Retinal pigment epithelial cell (primary cell): ENCODE data around the gene FAM98A.

ENCODE experiments used
- DNase-seq: peaks from one replicate; pipeline ENCODE4 v3.0.0-alpha.2; 2010; ENCODE audit warnings: low read depth
- H3K4me3 ChIP-seq: 2 replicates; pipeline ENCODE4 v1.5.1; 2011; ENCODE audit warnings: mild to moderate bottlenecking, low read length, control low read depth, moderate library complexity
- TF ChIP-seq, protein P1 (sequence below): conservative IDR thresholded peaks from 2 replicates; pipeline ENCODE4 v1.5.1; 2011; ENCODE audit warnings: low read depth, low read length, control low read depth, inconsistent platforms

The FAM98A gene

GRCh38 chr2:33628031-33628827 is 29.1 kb upstream of the FAM98A start:
- no peak overlapping the region for H3K4me3 ChIP-seq
- TF ChIP-seq, protein P1, sequence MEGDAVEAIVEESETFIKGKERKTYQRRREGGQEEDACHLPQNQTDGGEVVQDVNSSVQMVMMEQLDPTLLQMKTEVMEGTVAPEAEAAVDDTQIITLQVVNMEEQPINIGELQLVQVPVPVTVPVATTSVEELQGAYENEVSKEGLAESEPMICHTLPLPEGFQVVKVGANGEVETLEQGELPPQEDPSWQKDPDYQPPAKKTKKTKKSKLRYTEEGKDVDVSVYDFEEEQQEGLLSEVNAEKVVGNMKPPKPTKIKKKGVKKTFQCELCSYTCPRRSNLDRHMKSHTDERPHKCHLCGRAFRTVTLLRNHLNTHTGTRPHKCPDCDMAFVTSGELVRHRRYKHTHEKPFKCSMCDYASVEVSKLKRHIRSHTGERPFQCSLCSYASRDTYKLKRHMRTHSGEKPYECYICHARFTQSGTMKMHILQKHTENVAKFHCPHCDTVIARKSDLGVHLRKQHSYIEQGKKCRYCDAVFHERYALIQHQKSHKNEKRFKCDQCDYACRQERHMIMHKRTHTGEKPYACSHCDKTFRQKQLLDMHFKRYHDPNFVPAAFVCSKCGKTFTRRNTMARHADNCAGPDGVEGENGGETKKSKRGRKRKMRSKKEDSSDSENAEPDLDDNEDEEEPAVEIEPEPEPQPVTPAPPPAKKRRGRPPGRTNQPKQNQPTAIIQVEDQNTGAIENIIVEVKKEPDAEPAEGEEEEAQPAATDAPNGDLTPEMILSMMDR: no peak
- no peak for DNase-seq

GRCh38 chr2:33619028-33619427 is 19.9 kb upstream of the FAM98A start:
- no peak for DNase-seq
- H3K4me3 ChIP-seq: no peak overlapping the region
- TF ChIP-seq, protein P1: no peak

GRCh38 chr2:33617989-33618388 is 18.9 kb upstream of the FAM98A start:
- H3K4me3 ChIP-seq: no peak overlapping the region
- DNase-seq: no peak
- TF ChIP-seq, protein P1: no peak

DNA sequence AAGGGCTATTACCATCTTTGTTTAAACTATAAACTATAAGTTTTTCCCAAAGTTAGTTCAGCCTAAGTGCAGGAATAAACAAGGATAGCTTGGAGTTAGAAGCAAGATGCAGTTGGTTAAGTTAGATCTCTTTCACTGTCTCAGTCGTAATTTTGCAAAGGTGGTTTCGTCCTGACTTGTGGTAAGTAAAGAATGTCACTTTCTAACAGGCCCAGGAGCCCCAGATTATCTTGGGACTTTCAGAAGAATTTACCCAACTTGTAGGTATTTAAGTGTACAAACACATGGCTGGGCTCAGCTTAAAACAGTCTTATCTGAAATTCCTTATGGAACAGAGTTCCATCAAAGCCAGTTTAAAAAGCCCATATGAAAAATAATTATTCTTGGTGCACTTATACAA is 18.3 kb upstream of the FAM98A start:
- TF ChIP-seq, protein P1: no peak
- no peak overlapping the region for H3K4me3 ChIP-seq
- DNase-seq: no peak

- TF ChIP-seq, protein P1: no peak
- no peak overlapping the region for H3K4me3 ChIP-seq
These were observed 17.8 kb upstream of the FAM98A start for GRCh38 chr2:33616873-33617272.

GRCh38 chr2:33614190-33614589 is 15.1 kb upstream of the FAM98A start:
- no peak for DNase-seq
- H3K4me3 ChIP-seq: no peak overlapping the region
- TF ChIP-seq, protein P1: no peak

More at GRCh38 chr2:33616873-33617272, 17.8 kb upstream of the FAM98A start:
- DNase-seq: no peak

GRCh38 chr2:33607905-33608304 is 8.8 kb upstream of the FAM98A start:
- no peak for DNase-seq
- H3K4me3 ChIP-seq: no peak overlapping the region
- TF ChIP-seq, protein P1: no peak
